ENCODE results near the gene SBK1.
A peak's percentile ranks its signal among the peaks of the same experiment; 100 is the strongest.
"Not testable (repeated sequence)": the region's sequence is repeated elsewhere in the genome, so short reads cannot be mapped to it uniquely, and the experiment has no call there.

SBK1 gene

GRCh38 chr16:28291651-28292626 is at the start of gene SBK1:
Gene SBK1 (plus strand): TSS chr16:28292525. CDS start chr16:28317392, 24,867 bp downstream.
- DNase-seq (ENCODE audit: low spot score) = peak; percentile 91

- not testable (repeated sequence) for DNase-seq (ENCODE audit: low spot score)
Observed at GRCh38 chr16:28249483-28249882, 42.8 kb upstream of the SBK1 start.

- DNase-seq (ENCODE audit: low spot score) = no peak
Observed at GRCh38 chr16:28250999-28251398, 41.3 kb upstream of the SBK1 start.

GRCh38 chr16:28254158-28254557 is 38.2 kb upstream of the SBK1 start:
- no peak for DNase-seq (ENCODE audit: low spot score)

- DNase-seq (ENCODE audit: low spot score) = no peak
Observed at GRCh38 chr16:28255838-28256237, 36.5 kb upstream of the SBK1 start.

- DNase-seq (ENCODE audit: low spot score) = no peak
Observed at GRCh38 chr16:28257256-28257655, 35.1 kb upstream of the SBK1 start.

GRCh38 chr16:28258567-28258966 is 33.8 kb upstream of the SBK1 start:
- peak; percentile 67 for DNase-seq (ENCODE audit: low spot score)

- no peak for DNase-seq (ENCODE audit: low spot score)
Observed at GRCh38 chr16:28259091-28259780, 33.1 kb upstream of the SBK1 start.

- no peak for DNase-seq (ENCODE audit: low spot score)
Observed at GRCh38 chr16:28259781-28260150, 32.6 kb upstream of the SBK1 start.

- DNase-seq (ENCODE audit: low spot score) = no peak
Observed at GRCh38 chr16:28260193-28260592, 32.1 kb upstream of the SBK1 start.

- no peak for DNase-seq (ENCODE audit: low spot score)
Observed at GRCh38 chr16:28261942-28262341, 30.4 kb upstream of the SBK1 start.

GRCh38 chr16:28263305-28263704 is 29.0 kb upstream of the SBK1 start:
- DNase-seq (ENCODE audit: low spot score) = no peak

- DNase-seq (ENCODE audit: low spot score) = no peak
Observed at GRCh38 chr16:28264656-28265055, 27.7 kb upstream of the SBK1 start.

GRCh38 chr16:28265822-28266221 is 26.5 kb upstream of the SBK1 start:
- DNase-seq (ENCODE audit: low spot score) = no peak

GRCh38 chr16:28267356-28267755 is 25.0 kb upstream of the SBK1 start:
- no peak for DNase-seq (ENCODE audit: low spot score)

- no peak for DNase-seq (ENCODE audit: low spot score)
Observed at GRCh38 chr16:28273511-28273910, 18.8 kb upstream of the SBK1 start.

- no peak for DNase-seq (ENCODE audit: low spot score)
Observed at GRCh38 chr16:28274676-28275075, 17.6 kb upstream of the SBK1 start.

- DNase-seq (ENCODE audit: low spot score) = no peak
Observed at GRCh38 chr16:28276301-28276700, 16.0 kb upstream of the SBK1 start.

GRCh38 chr16:28277537-28278388 is 14.6 kb upstream of the SBK1 start:
- peak; percentile 87 for DNase-seq (ENCODE audit: low spot score)

- DNase-seq (ENCODE audit: low spot score) = no peak
Observed at GRCh38 chr16:28279006-28279405, 13.3 kb upstream of the SBK1 start.

GRCh38 chr16:28280881-28281836 is 11.2 kb upstream of the SBK1 start:
- DNase-seq (ENCODE audit: low spot score) = no peak
